Prostate gland (tissue), 2 donors: ENCODE measurements around the gene SHC3. TPM values are rescaled to one million over a fixed set of nuclear protein-coding genes. Genes with fewer than 3 reads are reported as not detected.
A peak's percentile ranks its signal among the peaks of the same experiment; 100 is the strongest.

Experiments
- DNase-seq: peaks from one replicate; pipeline ENCODE4 v3.0.0-alpha.2; 2019; ENCODE audit warnings: low spot score
- H3K27ac ChIP-seq, 2 donors: fragments of 200-600 bp; sonication (generic); 2 replicates each; pipeline ENCODE4 v1.5.1; 2017 to 2019
- H3K27me3 ChIP-seq: fragments of 200-600 bp; sonication (generic); replicated peaks from 2 replicates; pipeline ENCODE4 v1.5.1; 2019; ENCODE audit not compliant: insufficient read depth
- H3K36me3 ChIP-seq, 2 donors: fragments of 200-600 bp; sonication (generic); 1 replicate in 1 of 2; 2 replicates in 1 of 2; pipeline versions ENCODE4 v1.5.1 to v1.8.1; 2017 to 2019
- H3K4me1 ChIP-seq: fragments of 200-600 bp; sonication (generic); replicated peaks from 2 replicates; pipeline ENCODE4 v1.5.1; 2019
- H3K4me3 ChIP-seq, 2 donors: fragments of 200-600 bp; sonication (generic); 2 replicates each; pipeline ENCODE4 v1.5.1; 2017 to 2019
- H3K9me3 ChIP-seq: fragments of 200-600 bp; sonication (generic); 2 replicates; pipeline ENCODE4 v1.5.1; 2017
- POLR2A ChIP-seq: fragments of 450-650 bp; IDR thresholded peaks from one replicate; pipeline ENCODE4 v1.6.1; 2016; ENCODE audit warnings: antibody characterized with exemption, mild to moderate bottlenecking
- POLR2AphosphoS5 ChIP-seq: sonication (generic); formaldehyde crosslinking; IDR thresholded peaks from one replicate; pipeline ENCODE4 v1.6.1; 2017; ENCODE audit warnings: antibody characterized with exemption
- WGBS: methylation state at CpG from one replicate; pipeline ENCODE4 v1.1.5; 2018; 5-methylcytosine and 5-hydroxymethylcytosine counted together
- intact Hi-C: fragments of 100-400 bp; cut with DNase I; formaldehyde crosslinking; loops from one replicate; pipeline ENCODE4 v1.14.2; 2022
- total RNA-seq, 2 donors: library from RNA; depleted of rRNA; stranded (reverse); fragments of >200 nt; gene quantifications; one replicate each; pipeline ENCODE4 v1.1.0, GENCODE V29; 2016
- TF ChIP-seq, protein P1 (sequence below), 4 experiments: fragments of 200-600 bp in 2 of 4; fragments of 450-650 bp in 2 of 4; sonication (generic) in 2 of 4; IDR thresholded peaks; 1 replicate in 3 of 4; 2 replicates in 1 of 4; pipeline ENCODE4 v1.5.1; 2016 to 2019; ENCODE audit warnings: antibody characterized with exemption in 4 of 4, mild to moderate bottlenecking in 2 of 4, moderate library complexity in 2 of 4

SHC3 gene
- total RNA-seq, 2 donors from 2014 or later = 0.34 to 0.59 TPM

DNA sequence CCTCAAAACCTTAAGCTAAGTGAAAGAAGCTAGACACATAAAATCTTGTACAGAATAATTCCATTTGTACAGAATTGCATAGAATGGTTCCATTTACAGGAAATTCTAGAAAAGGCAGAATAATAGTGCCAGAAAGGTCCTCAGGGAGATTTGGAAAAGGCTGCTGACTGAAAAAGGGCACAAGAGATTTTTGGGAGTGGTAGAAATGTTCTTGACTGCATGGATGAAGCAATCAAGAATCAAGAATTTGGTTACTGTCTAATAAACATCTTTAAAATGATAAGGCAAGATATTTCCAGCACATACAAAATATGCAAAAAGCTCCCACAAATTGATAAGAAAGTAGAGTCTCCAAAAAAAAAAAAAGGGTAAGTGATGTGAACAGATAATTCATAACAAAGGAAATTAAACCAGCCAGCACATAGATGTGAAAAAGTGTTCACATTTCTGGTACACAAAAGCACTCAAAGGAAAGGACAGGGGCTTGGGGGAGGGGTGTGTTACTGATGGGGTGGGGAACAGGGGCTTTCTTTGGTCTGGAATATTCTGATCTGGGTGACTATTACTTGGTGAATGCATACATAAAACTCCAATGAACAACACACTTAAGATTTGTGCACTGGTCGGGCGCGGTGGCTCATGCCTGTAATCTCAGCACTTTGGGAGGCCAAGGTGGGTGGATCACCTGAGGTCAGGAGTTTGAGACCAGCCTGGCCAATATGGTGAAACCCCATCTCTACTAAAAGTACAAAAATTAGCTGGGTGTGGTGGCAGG is 85.2 kb downstream of the SHC3 start:
- no peaks in the 10 kb centered on the region for H3K36me3 ChIP-seq
- no peaks in the 10 kb centered on the region for H3K4me1 ChIP-seq
- no peak overlapping the region for H3K27ac ChIP-seq
- 96% methylated on average over 3 of the region's 3 CpGs for WGBS
- H3K4me3 ChIP-seq = no peak overlapping the region
- TF ChIP-seq POLR2A (no peak), POLR2AphosphoS5 (no peak)
- TF ChIP-seq, protein P1, sequence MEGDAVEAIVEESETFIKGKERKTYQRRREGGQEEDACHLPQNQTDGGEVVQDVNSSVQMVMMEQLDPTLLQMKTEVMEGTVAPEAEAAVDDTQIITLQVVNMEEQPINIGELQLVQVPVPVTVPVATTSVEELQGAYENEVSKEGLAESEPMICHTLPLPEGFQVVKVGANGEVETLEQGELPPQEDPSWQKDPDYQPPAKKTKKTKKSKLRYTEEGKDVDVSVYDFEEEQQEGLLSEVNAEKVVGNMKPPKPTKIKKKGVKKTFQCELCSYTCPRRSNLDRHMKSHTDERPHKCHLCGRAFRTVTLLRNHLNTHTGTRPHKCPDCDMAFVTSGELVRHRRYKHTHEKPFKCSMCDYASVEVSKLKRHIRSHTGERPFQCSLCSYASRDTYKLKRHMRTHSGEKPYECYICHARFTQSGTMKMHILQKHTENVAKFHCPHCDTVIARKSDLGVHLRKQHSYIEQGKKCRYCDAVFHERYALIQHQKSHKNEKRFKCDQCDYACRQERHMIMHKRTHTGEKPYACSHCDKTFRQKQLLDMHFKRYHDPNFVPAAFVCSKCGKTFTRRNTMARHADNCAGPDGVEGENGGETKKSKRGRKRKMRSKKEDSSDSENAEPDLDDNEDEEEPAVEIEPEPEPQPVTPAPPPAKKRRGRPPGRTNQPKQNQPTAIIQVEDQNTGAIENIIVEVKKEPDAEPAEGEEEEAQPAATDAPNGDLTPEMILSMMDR (IDR thresholded peaks at IDR 0.05) = no peak
- intact Hi-C loops = no loop called here
- DNase-seq = no peak
- H3K27me3 ChIP-seq = no peaks in the 10 kb centered on the region
- H3K9me3 ChIP-seq = no peaks in the 10 kb centered on the region

DNA sequence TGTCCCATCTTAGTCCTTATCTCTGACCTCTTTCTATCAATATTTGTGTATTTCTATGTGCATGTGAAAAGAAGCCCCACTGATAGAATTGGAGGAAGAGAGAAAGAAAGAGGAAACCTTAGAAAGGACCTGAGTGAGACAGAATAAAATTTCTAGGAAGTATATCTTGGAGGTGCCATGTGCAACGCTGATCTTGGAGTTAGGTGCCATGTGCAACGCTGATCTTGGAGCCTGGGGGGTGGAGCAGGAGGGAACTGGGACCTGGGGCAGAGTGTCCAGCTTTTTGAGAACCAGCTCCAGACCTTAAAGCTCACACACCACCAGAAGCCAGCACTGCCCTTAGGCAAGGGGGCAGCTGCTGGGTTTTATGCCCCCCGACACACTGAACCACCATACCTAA is 89.4 kb downstream of the SHC3 start:
- H3K4me3 ChIP-seq = no peak overlapping the region
- no peaks in the 10 kb centered on the region for H3K9me3 ChIP-seq
- intact Hi-C loops = no loop called here
- DNase-seq = no peak
- TF ChIP-seq, protein P1 (IDR thresholded peaks at IDR 0.05) = no peak
- no peak for TF ChIP-seq POLR2AphosphoS5
- no peak for TF ChIP-seq POLR2A
- H3K4me1 ChIP-seq = no peaks in the 10 kb centered on the region
- H3K36me3 ChIP-seq = no peaks in the 10 kb centered on the region
- no peak overlapping the region for H3K27ac ChIP-seq
- no peaks in the 10 kb centered on the region for H3K27me3 ChIP-seq
- 97% methylated on average over 3 of the region's 3 CpGs for WGBS

DNA sequence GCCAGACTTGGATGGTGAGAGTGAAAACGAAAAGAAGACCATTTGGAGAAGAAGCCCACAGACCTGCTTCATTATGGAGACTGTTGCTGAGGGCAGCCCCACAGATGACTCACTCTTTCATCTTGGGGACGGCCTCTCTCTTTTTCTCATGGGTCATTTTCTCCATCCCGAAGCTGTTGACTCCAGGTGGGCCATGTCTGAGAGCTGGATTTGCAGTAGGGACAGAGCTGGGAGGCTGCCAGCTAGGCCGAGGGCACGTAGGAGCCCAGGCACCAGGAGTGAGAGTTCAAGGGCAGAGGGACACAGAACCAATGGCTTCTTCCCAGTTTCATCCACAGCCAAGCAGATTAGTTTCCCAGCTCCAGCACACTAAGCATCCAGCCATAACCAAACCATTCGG is 95.0 kb downstream of the SHC3 start:
- intact Hi-C loops = no loop called here
- DNase-seq = no peak
- TF ChIP-seq POLR2A = no peak
- TF ChIP-seq, protein P1 (IDR thresholded peaks at IDR 0.05) = no peak
- no peak for TF ChIP-seq POLR2AphosphoS5
- WGBS = 86% methylated on average over 6 of the region's 6 CpGs
- H3K27ac ChIP-seq = no peak overlapping the region
- no peaks in the 10 kb centered on the region for H3K27me3 ChIP-seq
- no peaks in the 10 kb centered on the region for H3K36me3 ChIP-seq
- no peaks in the 10 kb centered on the region for H3K4me1 ChIP-seq
- no peak overlapping the region for H3K4me3 ChIP-seq
- H3K9me3 ChIP-seq = no peaks in the 10 kb centered on the region

DNA sequence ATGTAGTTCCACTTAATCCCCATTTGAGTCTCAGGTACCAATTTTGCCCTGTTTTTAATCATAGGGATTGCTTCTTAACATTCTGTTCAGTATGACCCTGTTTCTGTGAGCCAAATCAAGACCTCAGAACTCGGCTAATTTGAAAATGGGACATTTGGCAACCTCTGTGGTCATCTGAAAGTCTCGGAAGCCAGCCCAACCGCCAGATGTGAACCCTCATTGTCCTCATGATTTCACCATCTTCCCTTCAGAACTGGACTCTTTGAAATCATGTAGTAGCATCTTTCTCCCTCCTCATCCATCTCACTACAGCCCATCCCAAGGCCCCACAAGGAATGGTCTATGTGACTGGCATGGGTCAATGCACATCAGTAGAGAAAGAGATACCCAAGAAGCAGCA is 98.4 kb downstream of the SHC3 start:
- no peaks in the 10 kb centered on the region for H3K4me1 ChIP-seq
- H3K9me3 ChIP-seq = no peaks in the 10 kb centered on the region
- TF ChIP-seq, protein P1 (IDR thresholded peaks at IDR 0.05) = no peak
- peak; percentile 5 for TF ChIP-seq POLR2AphosphoS5
- H3K27me3 ChIP-seq = no peaks in the 10 kb centered on the region
- WGBS = 59% methylated on average over 3 of the region's 3 CpGs
- no peaks in the 10 kb centered on the region for H3K36me3 ChIP-seq
- H3K27ac ChIP-seq = no peak overlapping the region
- intact Hi-C loops = no loop called here
- no peak overlapping the region for H3K4me3 ChIP-seq
- DNase-seq = no peak

DNA sequence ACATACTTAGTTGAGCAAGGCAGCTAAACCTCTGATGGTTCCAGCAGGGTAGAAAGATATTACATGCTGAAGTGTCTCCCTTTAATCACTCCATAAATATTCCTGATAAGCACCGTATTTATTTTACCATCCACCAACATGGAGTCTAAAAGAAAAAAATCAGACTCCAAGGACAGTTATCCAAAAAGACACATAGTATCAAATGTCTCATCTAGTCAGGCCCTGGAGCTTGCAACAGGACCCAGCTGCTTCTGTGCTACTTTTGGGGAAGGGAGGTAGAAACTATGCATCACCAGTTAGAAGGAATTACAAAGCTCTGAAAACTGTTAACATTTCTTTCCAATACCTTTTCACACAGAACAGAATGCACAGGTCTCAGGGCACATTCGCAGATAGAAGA is 99.2 kb downstream of the SHC3 start:
- Histone ChIP-seq H3K27ac (no peak overlapping the region), H3K4me3 (no peak overlapping the region), H3K9me3 (no peaks in the 10 kb centered on the region), H3K4me1 (no peaks in the 10 kb centered on the region), H3K36me3 (no peaks in the 10 kb centered on the region), H3K27me3 (no peaks in the 10 kb centered on the region)
- 51% methylated on average over 2 of the region's 2 CpGs for WGBS
- TF ChIP-seq POLR2AphosphoS5 = no peak
- TF ChIP-seq, protein P1 (IDR thresholded peaks at IDR 0.05) = no peak
- no peak for TF ChIP-seq POLR2A
- no peak for DNase-seq
- intact Hi-C loops = no loop called here
